ENCODE data around the gene WRAP53. TPM values are rescaled to one million over a fixed set of nuclear protein-coding genes. Genes with fewer than 3 reads are reported as not detected.

The WRAP53 gene
- total and polyA plus RNA-seq, 2 of the 13 experiments (the other 11 are each of a cell fraction or from before 2014, with no cell fraction given): 7.0 to 19.5 TPM

GRCh38 chr17:7747635-7748071 lies 59.4 kb downstream of the WRAP53 start:
- no peak overlapping the region for H2AFZ ChIP-seq (ENCODE audit: low read length)
- no TSS peak for BruUV-seq (replicated peaks)
- H4K20me1 ChIP-seq (ENCODE audit: insufficient read depth, low read length): no peaks in the 10 kb centered on the region
- ChIA-PET POLR2A (no interaction called here), CTCF (ENCODE audit: low intra/inter-chr PET ratio, low total read pairs) (no interaction called here)
- peaks cover 37% of the 10 kb centered on the region for H3K4me1 ChIP-seq (ENCODE audit: insufficient read depth, low read length)
- H3K9ac ChIP-seq (ENCODE audit: insufficient read depth, low read depth, low read length): no peak overlapping the region
- ATAC-seq (no peak), DNase-seq (ENCODE audit: low spot score) (peak; percentile 34), FAIRE-seq (no peak)
- H3K27me3 ChIP-seq (ENCODE audit: control insufficient read depth in 1 of 2, insufficient read depth in 2 of 2, low read length in 2 of 2): peaks cover 0 to 10% of the 10 kb centered on the region in 2 experiments; a peak in 3 of 5 replicates
- H3K36me3 ChIP-seq (replicated peaks in 1 of 2; ENCODE audit: control insufficient read depth in 1 of 2, insufficient read depth in 2 of 2, low read length in 2 of 2): no peaks in the 10 kb centered on the region
- no peak overlapping the region for H3K27ac ChIP-seq (ENCODE audit: extremely low read length, insufficient read depth, low read length)
- in situ Hi-C loops (cut with HindIII; ENCODE audit: extremely low pct_ligation_motif_present, low pct_unique_long_range_greater_than_20kb) (no loop called here), intact Hi-C loops (cut with micrococcal nuclease; ENCODE audit: unreplicated experiment) (loop anchor here (5.0 kb wide), 1 partner anchor 85 kb away; the partner anchor contains the start of gene KDM6B)
- 6% methylated on average over 4 of the region's 4 CpGs for WGBS (ENCODE audit: low lambda C conversion rate)
- H3K4me3 ChIP-seq (replicated peaks in 1 of 3; ENCODE audit: insufficient read depth in 1 of 3, low read depth in 2 of 3, low read length in 3 of 3): no peak overlapping the region
- H3K79me2 ChIP-seq (ENCODE audit: insufficient read depth, low read length): no peaks in the 10 kb centered on the region
- no peaks in the 10 kb centered on the region for H3K9me3 ChIP-seq (ENCODE audit: low read length)
- no peak overlapping the region for H3K4me2 ChIP-seq (ENCODE audit: low read depth, low read length)
- TF ChIP-seq MBNL3 (CRISPR knock-in tag; conservative IDR thresholded peaks at IDR 0.05): no peak
- TF ChIP-seq FOSL2 (CRISPR knock-in tag; IDR thresholded peaks at IDR 0.05): no peak
- TF ChIP-seq HINFP (CRISPR knock-in tag; IDR thresholded peaks at IDR 0.05; ENCODE audit: low read depth): no peak
- TF ChIP-seq NAIF1 (CRISPR knock-in tag; IDR thresholded peaks at IDR 0.05; ENCODE audit: borderline replicate concordance): no peak
- no peak for TF ChIP-seq ZNF224 (CRISPR knock-in tag; IDR thresholded peaks at IDR 0.05)
- TF ChIP-seq TP53 (CRISPR knock-in tag; conservative IDR thresholded peaks at IDR 0.05): no peak
- TF ChIP-seq ZNF788 (CRISPR knock-in tag; IDR thresholded peaks at IDR 0.05; ENCODE audit: borderline replicate concordance): no peak
- TF ChIP-seq ZNF619 (CRISPR knock-in tag; IDR thresholded peaks at IDR 0.05): no peak
- TF ChIP-seq BCL6 (CRISPR knock-in tag; IDR thresholded peaks at IDR 0.05): no peak
- no peak for TF ChIP-seq ZNF530 (CRISPR knock-in tag; IDR thresholded peaks at IDR 0.05; ENCODE audit: low read depth)
- TF ChIP-seq RNF2 (conservative IDR thresholded peaks at IDR 0.05; ENCODE audit: low read depth): no peak
- no peak for TF ChIP-seq NFKBIZ (CRISPR knock-in tag; IDR thresholded peaks at IDR 0.05)
- TF ChIP-seq ZNF354B (CRISPR knock-in tag; IDR thresholded peaks at IDR 0.05): no peak
- TF ChIP-seq CHD2 (IDR thresholded peaks at IDR 0.05; ENCODE audit: low read depth, low read length): no peak
- no peak for TF ChIP-seq ZNF784 (CRISPR knock-in tag; IDR thresholded peaks at IDR 0.05; ENCODE audit: borderline replicate concordance)
- no peak for TF ChIP-seq FUBP1 (CRISPR knock-in tag; IDR thresholded peaks at IDR 0.05; ENCODE audit: borderline replicate concordance)
- no peak for TF ChIP-seq THRA (CRISPR knock-in tag; IDR thresholded peaks at IDR 0.05; ENCODE audit: borderline replicate concordance)
